GM19099 (cell line): ENCODE data around the gene SCAF8.

Source experiments
- POLR2A ChIP-seq: IDR thresholded peaks from 3 replicates; pipeline ENCODE4 v1.6.1; 2011; ENCODE audit warnings: low read depth; ENCODE audit not compliant: insufficient read length; ENCODE audit errors: extremely low read depth

Gene SCAF8

DNA sequence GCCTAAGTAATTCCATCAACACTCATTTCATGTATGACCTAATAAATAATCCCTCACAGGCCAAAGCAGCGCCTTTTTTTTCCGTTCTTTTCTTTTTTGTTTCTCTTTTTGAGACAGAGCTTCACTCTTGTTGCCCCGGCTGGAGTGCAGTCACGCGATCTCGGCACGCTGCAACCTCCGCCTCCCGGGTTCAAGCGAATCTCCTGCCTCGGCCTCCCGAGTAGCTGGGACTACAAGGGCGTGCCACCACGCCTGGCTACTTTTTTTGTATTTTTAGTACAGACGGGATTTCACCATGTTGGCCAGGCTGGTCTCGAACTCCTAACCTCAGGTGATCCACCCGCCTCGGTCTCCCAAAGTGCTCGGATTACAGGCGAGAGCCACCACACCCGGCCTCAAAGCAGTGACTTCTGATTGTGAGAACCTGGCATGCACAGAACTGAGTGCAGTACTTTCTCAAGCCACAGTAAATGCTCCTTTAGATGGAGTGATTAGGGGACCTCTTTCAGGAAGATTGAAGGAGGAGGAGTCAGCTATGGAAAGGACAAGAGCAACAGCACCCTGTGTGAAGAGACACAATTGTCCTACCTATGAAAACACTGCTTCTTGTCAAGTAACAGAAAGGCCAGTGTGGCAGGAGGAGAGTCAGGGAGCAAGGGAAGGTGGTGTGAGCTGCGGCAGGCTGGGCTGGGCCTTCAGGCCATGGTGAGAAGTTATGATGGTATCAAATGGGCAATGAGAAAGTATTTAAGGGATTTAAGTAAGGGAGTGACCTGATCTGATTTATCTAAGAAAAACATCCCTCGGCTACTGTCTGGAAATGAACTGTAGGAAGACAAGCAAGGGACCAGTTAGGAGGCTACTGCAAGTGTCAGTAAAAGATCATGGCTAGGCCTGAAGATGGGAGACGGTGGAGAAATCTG lies 1.7 kb upstream of the SCAF8 start:
- TF ChIP-seq POLR2A, result no peak

GRCh38 chr6:154732538-154733182 lies 556 bp upstream of the SCAF8 start:
- TF ChIP-seq POLR2A, result no peak

GRCh38 chr6:154733626-154734382 lies 588 bp downstream of the SCAF8 start:
- TF ChIP-seq POLR2A, result peak; percentile 45

DNA sequence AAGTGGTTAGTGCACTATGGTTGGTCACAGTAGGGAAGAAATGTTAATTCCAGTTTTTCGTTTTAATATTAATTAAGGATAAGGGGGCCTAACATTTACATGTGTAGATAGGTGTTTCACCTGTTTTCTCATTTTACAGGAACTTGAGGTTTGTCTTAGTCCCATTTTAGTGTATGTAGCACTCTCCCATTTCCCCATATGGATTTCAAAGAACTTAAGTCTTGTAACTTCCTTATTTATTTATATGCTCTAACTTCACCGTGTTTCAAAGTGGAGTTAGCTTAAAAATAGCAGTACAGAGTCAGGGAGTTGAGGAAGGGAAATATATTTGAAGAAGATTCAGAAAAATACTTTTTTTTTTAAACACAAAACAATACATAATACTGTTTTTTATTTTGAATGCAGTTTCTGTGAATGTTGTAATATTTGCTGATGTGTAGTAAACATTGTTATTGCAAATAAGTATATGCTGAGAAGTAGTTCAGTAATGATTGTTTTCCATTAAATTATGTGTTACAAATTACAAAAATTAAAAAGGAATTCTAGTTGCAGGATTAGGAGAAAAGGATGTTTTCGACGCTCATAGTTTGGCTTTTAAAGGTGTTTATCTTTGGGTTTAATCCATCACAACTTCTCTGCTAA lies 3.5 kb downstream of the SCAF8 start:
- TF ChIP-seq POLR2A, result no peak

DNA sequence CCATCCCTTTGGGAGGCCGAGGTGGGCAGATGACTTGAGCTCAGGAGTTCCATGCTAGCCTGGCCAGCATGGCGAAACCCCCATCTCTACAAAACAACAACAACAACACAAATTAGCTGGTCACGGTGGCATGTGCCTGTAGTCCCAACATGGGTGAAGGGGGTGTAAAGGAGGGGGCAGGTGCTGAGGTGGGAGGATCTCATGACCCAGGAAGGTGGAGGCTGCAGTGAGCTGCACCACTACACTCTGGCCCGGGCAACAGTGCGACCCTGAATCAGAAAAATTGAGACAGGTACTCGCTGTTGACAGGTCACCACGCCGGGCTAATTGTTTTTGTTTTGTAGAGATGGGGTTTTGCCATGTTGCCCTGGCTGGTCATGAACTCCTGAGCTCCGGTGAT lies 4.2 kb downstream of the SCAF8 start:
- TF ChIP-seq POLR2A, result no peak

DNA sequence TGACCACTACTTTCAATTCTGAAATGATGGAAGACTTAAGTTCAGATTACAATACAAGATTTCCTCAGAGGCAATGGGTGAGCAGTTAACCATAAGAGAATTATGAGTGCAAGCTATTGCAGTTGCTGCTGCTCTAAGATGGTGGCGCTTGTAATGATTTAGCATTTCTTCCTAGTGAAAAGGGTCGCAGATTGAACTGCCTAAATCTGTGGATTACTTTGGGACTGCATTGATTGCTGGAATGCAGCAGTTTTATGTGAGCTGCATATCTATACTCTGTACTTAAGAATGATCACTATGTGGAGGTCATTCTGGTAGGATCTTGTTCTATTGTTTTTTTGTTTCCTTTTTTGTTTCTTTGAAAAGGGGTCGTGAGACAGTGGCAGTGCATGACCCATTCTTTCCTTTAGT lies 5.3 kb downstream of the SCAF8 start:
- no peak for TF ChIP-seq POLR2A

DNA sequence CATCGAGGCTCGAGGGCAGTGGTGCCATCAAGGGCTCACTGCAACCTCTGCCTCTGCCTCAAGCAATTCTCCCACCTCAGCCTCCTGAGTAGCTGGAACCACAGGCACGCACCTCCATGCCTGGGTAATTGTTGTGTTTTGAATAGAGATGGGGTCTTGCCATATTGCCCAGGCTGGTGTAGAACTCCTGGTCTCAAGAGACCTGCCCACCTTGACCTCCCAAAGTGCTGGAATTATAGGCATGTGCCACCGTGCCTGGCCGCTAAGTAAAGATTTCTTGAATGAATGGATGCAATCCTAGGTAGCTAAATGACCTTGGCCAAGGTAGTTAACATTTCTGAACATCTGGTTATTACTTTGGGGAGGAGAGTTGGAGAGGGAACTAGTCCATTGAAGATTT lies 7.4 kb downstream of the SCAF8 start:
- TF ChIP-seq POLR2A, result no peak

DNA sequence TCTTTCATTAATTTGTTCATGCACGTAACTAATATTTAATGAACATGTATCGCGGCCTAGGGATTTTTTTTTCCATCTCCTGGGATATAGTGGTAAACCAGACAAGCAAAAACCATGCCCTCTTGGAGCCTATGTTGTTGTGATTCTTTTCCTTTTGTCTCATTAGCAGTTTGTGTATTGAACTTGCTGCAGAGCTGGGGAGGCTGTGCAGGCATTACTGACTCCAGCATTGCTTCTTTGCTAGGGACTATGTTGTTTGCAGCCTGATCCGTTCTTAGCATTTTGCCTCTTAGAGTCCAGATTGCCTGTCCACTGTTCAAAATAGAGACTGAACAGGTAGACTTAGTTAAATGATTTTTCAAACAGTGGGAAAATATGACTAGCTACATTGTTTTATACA lies 9.7 kb downstream of the SCAF8 start:
- no peak for TF ChIP-seq POLR2A

- TF ChIP-seq POLR2A, result no peak
Observed at GRCh38 chr6:154745243-154745642, 12.0 kb downstream of the SCAF8 start.

DNA sequence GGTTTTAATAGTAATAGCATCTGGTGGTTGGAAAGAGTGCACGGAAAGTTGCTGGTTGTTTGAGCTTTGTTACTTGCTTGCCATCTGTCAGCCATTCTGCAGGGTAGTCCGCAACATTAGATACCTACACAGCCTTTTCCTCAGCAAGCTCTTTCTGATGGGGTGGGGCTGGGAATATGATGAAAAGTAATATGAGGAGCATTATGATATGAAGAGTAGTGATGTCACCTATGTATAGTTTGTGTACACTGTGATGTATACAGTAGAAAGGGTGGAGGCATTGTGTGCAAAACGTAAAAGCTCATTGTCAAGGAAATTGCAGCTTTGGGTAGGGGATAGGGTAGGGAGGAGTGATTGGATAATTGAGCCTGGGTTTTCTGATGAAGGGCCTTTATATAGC lies 16.1 kb downstream of the SCAF8 start:
- no peak for TF ChIP-seq POLR2A

DNA sequence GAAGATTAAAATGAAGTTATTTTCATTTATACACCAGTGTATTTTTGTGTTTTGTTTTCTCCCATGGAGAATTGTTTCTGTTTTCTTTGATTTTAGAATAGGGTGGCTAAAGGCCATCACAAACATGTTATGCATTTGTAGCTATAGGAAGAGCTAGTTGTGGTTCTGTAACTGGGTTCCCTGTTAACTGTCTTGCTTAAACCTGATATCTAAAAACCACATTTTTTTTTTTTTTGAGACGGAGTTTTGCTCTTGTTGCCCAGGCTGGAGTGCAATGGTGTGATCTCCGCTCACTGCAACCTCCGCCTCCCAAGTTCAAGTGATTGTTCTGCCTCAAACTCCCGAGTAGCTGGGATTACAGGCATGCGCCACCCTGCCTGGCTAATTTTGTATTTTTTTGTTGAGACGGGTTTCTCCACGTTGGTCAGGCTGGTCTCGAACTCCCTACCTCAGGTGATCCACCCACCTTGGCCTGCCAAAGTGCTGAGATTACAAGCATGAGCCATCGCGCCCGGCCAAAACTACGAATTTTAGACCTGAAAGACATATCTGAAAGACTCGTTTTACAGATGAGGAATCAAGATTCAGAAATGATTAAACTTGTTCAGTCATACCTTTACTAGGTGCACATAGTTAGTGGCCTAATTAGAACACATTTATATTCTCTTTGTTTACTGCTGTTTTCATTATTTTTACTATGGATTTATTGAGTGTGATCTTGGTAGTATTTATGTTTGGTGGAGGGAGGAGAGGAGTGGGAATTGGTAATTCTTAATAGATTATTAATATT lies 18.0 kb downstream of the SCAF8 start:
- TF ChIP-seq POLR2A, result no peak

DNA sequence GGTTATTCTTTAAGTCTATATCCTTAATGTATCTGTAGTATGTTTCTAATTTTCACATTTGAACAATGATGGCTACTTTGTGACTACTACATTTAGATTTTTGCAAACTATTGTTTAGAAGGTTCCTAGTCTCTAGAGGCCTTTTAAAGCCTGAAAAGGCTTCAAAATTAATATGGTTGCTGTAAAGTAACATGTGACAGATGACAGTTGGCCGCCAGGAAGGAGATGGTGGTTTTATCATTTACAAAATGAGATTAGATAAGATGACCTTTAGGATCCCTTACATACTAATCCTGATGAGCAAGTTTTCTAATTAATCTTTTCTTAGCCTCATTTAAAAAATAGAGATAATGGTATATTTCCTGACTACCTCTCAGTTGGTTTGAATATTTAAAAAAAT lies 18.8 kb downstream of the SCAF8 start:
- TF ChIP-seq POLR2A, result no peak

GRCh38 chr6:154754152-154754551 lies 20.9 kb downstream of the SCAF8 start:
- TF ChIP-seq POLR2A, result no peak

DNA sequence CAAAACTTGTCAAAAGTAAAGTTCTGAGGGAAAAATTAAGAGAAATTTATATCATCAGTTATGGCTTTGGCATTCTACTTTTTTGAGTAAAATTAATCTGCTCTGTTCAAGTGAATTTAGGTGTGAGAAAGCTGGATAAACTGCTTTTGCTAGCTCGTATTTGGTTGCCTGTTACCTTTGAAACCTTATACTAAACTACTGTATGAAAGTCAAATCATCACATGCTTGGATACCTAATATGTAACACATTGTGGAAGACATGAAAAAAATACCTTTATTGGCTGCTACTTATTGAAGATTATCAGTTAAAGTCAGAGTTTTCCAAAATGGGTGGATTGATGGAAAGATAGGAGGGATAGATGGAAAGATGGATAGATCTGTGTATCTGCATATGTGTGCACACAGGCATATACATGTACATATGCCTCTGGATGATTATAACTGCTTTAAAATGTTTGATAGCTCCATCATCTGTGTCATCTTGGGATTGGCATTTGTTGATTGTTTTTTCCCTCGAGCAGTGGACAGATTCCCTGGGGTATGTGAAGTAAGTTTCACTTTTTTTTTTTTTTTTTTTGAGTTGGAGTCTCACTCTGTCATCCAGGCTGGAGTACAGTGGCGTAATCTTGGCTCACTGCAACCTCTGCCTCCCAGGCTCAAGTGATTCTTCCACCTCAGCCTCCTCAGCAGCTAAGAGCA lies 24.3 kb downstream of the SCAF8 start:
- no peak for TF ChIP-seq POLR2A
